ENCODE data around the gene TOX2. TPM values are rescaled to one million over a fixed set of nuclear protein-coding genes. Genes with fewer than 3 reads are reported as not detected.

TOX2 gene
- total RNA-seq, 1 experiment from 2014 or later: 1.7 TPM

DNA sequence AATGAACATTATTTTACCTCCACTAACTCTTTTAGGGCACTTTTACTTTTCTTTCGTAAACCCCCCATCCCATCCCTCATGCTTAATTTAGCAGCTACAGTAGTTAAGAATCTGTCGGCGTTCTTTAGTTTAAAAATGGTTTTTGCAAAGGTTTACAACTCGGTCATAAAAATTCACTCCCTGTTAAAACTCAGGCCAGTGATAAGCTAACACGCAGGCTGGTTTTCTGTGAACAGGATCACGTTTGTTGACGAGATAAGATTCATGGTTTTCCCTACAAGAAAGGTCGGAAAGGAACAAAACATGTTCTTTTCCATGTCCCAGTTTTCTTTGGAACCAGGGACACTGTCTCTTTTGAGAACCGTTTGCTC is 101.1 kb downstream of the TOX2 start:
- Histone ChIP-seq H3K14ac (ENCODE audit: insufficient read depth, low read length) (no peak overlapping the region), H3K27ac (ENCODE audit: insufficient read length, low read depth, low read length) (no peak overlapping the region), H3K79me1 (ENCODE audit: insufficient read depth, low read depth, low read length, poor library complexity, severe bottlenecking) (no peaks in the 10 kb centered on the region), H2AK5ac (ENCODE audit: insufficient read length, low read length) (no peak overlapping the region), H2AFZ (ENCODE audit: low read length) (no peak overlapping the region), H3K9ac (ENCODE audit: extremely low read depth, insufficient read length, low read length) (no peak overlapping the region), H2BK12ac (ENCODE audit: insufficient read length, low read depth, low read length) (no peak overlapping the region), H3T11ph (ENCODE audit: low read length) (no peak overlapping the region), H2BK20ac (ENCODE audit: low read depth, low read length, poor library complexity, severe bottlenecking) (no peak overlapping the region), H3K9me3 (ENCODE audit: control insufficient read depth, low read depth, low read length) (no peaks in the 10 kb centered on the region), H3K18ac (ENCODE audit: insufficient read length, low read depth, low read length) (no peak overlapping the region), H3K79me2 (ENCODE audit: insufficient read depth, low read length) (no peaks in the 10 kb centered on the region), H2BK15ac (ENCODE audit: low read depth, low read length) (no peak overlapping the region), H3K23me2 (ENCODE audit: insufficient read length, low read depth, low read length, poor library complexity, severe bottlenecking) (no peaks in the 10 kb centered on the region), H3K4me2 (ENCODE audit: insufficient read depth, insufficient read length, low read length) (no peak overlapping the region), H3K4me1 (ENCODE audit: insufficient read depth, low read length) (no peaks in the 10 kb centered on the region), H3K27me3 (ENCODE audit: insufficient read depth, low read length) (no peaks in the 10 kb centered on the region), H3K56ac (ENCODE audit: insufficient read length, low read depth, low read length) (no peak overlapping the region), H3K4ac (ENCODE audit: low read depth, low read length) (no peak overlapping the region), H4K91ac (ENCODE audit: insufficient read length, low read depth, low read length) (no peak overlapping the region), H4K20me1 (ENCODE audit: control insufficient read depth, insufficient read depth, insufficient read length) (no peaks in the 10 kb centered on the region), H3K23ac (ENCODE audit: insufficient read length, low read depth, low read length) (no peak overlapping the region), H4K8ac (replicated peaks; ENCODE audit: insufficient read length, low read depth, low read length) (no peak overlapping the region), H2BK5ac (ENCODE audit: insufficient read length, low read length) (no peak overlapping the region), H4K5ac (ENCODE audit: insufficient read length, low read depth, low read length) (no peak overlapping the region), H2BK120ac (ENCODE audit: low read depth, low read length, poor library complexity, severe bottlenecking) (no peak overlapping the region)
- DNase-seq: no peak
- no peak overlapping the region for H3K4me3 Mint-ChIP-seq
- H3K36me3 Mint-ChIP-seq (ENCODE audit: insufficient read depth in 1 of 3, low read depth in 3 of 3): no peaks in the 10 kb centered on the region
- no peaks in the 10 kb centered on the region; the same call in 1 of the 2 replicates for H3K27me3 Mint-ChIP-seq (ENCODE audit: low read depth)
- no peaks in the 10 kb centered on the region for H3K9me3 Mint-ChIP-seq
- no CpG with 5 or more reads among the region's 9 CpGs for WGBS (ENCODE audit: extremely low coverage, insufficient read length, low lambda C conversion rate)
- H3K27ac Mint-ChIP-seq: no peak overlapping the region
- H3K4me1 Mint-ChIP-seq: peaks cover 9 to 13% of the 10 kb centered on the region in 2 experiments
- TF ChIP-seq, protein P1, sequence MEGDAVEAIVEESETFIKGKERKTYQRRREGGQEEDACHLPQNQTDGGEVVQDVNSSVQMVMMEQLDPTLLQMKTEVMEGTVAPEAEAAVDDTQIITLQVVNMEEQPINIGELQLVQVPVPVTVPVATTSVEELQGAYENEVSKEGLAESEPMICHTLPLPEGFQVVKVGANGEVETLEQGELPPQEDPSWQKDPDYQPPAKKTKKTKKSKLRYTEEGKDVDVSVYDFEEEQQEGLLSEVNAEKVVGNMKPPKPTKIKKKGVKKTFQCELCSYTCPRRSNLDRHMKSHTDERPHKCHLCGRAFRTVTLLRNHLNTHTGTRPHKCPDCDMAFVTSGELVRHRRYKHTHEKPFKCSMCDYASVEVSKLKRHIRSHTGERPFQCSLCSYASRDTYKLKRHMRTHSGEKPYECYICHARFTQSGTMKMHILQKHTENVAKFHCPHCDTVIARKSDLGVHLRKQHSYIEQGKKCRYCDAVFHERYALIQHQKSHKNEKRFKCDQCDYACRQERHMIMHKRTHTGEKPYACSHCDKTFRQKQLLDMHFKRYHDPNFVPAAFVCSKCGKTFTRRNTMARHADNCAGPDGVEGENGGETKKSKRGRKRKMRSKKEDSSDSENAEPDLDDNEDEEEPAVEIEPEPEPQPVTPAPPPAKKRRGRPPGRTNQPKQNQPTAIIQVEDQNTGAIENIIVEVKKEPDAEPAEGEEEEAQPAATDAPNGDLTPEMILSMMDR (conservative IDR thresholded peaks at IDR 0.05): no peak
